ENCODE data around the gene ACTMAP.

The ACTMAP gene

DNA sequence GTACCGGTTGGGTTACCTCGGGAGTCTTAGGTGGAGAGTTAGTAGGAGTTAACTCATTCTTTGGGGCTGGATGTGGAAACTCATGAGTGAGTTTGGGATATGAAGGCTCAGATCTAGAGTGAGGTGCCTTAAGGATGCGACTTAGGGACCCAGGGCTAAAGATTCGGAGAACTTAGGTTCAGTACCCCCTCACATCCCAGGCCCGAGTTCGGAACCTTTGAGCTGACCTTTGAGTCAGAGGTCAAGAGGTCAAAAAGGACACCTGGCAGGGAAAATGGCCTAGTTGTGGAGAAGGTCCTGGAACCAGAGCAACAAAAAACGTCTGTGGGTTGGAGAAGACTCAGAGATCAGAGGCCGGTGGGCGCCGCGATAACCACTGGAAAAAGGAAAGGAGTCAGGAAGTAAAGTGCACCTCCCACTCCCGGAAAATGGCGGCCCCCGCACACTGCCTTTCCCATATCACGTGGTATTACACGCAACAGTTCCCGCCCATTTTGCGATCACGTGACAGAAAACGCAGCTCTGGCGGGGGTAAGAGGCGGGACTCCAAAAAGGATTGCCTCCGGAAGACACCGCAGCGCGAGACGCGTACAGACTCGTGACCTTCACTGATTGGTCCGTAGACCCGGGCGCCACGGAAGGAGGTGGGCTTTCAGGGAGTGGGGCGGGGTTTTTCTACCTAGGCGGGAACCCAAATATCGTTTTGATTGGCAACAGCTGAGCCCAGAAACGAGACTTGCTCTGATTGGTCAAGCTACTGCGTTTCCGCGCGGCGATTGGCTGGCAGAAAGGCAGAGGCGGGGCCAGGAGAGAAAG, at the start of gene ACTMAP:
ACTMAP (minus strand) TSS at position 420 of the 816 bp plus-strand sequence. CDS start 674 bp downstream, outside the sequence.
- DNase-seq: peak; percentile 100
- no peaks in the 10 kb centered on the region for H3K27me3 ChIP-seq (replicated peaks)
- H3K27ac ChIP-seq: peak within 1 kb of the TSS; percentile 97
- peak within 1 kb of the TSS; percentile 69 for H3K4me3 ChIP-seq (ENCODE audit: low read depth, low read length)
- peaks cover under 1% of the 10 kb centered on the region for H3K36me3 ChIP-seq (replicated peaks)
- no peak for TF ChIP-seq CTCF (IDR thresholded peaks at IDR 0.05; ENCODE audit: low read depth, low read length, missing control alignments)
- in situ Hi-C loops (cut with HindIII; ENCODE audit: low pct_ligation_motif_present, low sequenced_read_pairs): no loop called here

GRCh38 chr19:40799558-40800338, 49.5 kb upstream of the ACTMAP start:
- H3K4me3 ChIP-seq (ENCODE audit: low read depth, low read length): peak overlapping the region; percentile 84
- no peaks in the 10 kb centered on the region for H3K27me3 ChIP-seq (replicated peaks)
- TF ChIP-seq CTCF (IDR thresholded peaks at IDR 0.05; ENCODE audit: low read depth, low read length, missing control alignments): no peak
- DNase-seq: no peak
- H3K27ac ChIP-seq: peak overlapping the region; percentile 77
- in situ Hi-C loops (cut with HindIII; ENCODE audit: low pct_ligation_motif_present, low sequenced_read_pairs): no loop called here
- peaks cover 22% of the 10 kb centered on the region for H3K36me3 ChIP-seq (replicated peaks)

DNA sequence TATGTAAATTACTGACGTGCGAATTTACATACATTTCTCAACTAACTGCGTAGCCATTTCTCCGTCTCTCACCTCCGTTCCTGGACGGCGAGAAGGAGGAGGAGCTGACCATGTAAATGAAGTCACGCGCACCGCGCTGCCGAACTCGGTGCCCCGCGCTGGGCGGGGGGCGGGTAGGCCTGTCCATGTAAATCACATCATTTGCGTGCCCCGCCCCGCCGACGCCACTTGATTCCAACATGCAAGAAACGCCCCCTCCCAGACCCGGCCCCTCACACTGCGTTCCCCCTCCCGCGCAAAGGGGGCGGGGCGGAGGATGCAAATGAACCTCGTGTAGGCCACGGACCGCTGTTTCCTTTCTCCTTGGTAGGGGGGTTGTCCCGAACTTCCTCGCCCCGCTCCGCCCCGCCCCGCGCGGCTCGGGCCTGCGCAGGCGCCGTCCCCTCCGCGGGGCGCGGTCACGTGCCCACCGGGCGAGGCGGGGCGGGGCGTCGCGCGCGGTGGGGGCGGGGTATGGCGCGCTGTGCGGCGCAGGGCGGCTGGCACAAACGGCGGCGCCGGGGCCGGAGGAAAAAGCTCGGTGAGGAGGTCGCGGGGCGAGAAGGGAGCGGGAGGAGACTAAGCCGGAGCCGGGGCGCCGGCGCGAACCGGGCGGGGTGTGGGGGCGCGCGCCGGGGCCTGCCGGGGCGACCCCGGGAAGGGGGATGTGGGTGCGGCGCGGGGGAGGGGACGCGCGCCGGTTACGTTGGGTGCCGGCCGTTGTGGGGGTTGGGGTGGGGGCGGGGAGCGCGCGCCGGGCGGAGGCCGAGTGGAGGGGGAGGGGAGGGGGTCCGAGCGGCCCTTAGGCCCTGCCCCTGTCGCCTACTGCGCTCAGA, 48.6 kb upstream of the ACTMAP start, which contains the start of gene EGLN2:
EGLN2 (plus strand) TSS at position 509 of the 875 bp plus-strand sequence. CDS start 1,382 bp downstream, outside the sequence.
- peaks cover 14% of the 10 kb centered on the region for H3K36me3 ChIP-seq (replicated peaks)

GRCh38 chr19:40797963-40798682, 47.8 kb upstream of the ACTMAP start:
- H3K4me3 ChIP-seq (ENCODE audit: low read depth, low read length): peak overlapping the region; percentile 65
- peaks cover 14% of the 10 kb centered on the region for H3K36me3 ChIP-seq (replicated peaks)
- no peaks in the 10 kb centered on the region for H3K27me3 ChIP-seq (replicated peaks)
- DNase-seq: peak; percentile 25
- peak overlapping the region; percentile 77 for H3K27ac ChIP-seq
- TF ChIP-seq CTCF (IDR thresholded peaks at IDR 0.05; ENCODE audit: low read depth, low read length, missing control alignments): peak; percentile 66
- in situ Hi-C loops (cut with HindIII; ENCODE audit: low pct_ligation_motif_present, low sequenced_read_pairs): no loop called here

More for the DNA sequence above, 48.6 kb upstream of the ACTMAP start, which contains the start of gene EGLN2:
- H3K4me3 ChIP-seq (ENCODE audit: low read depth, low read length): peak within 1 kb of the TSS; percentile 84
- in situ Hi-C loops (cut with HindIII; ENCODE audit: low pct_ligation_motif_present, low sequenced_read_pairs): no loop called here
- peak; percentile 100 for DNase-seq
- TF ChIP-seq CTCF (IDR thresholded peaks at IDR 0.05; ENCODE audit: low read depth, low read length, missing control alignments): no peak
- no peaks in the 10 kb centered on the region for H3K27me3 ChIP-seq (replicated peaks)
- peak within 1 kb of the TSS; percentile 77 for H3K27ac ChIP-seq

Measured in brain microvascular endothelial cell (primary cell).